ENCODE measurements around the gene CPNE7. TPM values are rescaled to one million over a fixed set of nuclear protein-coding genes. Genes with fewer than 3 reads are reported as not detected.
"Not testable (repeated sequence)": the region's sequence is repeated elsewhere in the genome, so short reads cannot be mapped to it uniquely, and the experiment has no call there.

The CPNE7 gene
- total RNA-seq, 2 donors from 2014 or later, result 0.18 to 8.9 TPM

GRCh38 chr16:89629827-89630610 lies 54.5 kb downstream of the CPNE7 start:
- WGBS, result 85% methylated on average over 14 of the region's 17 CpGs
- TF ChIP-seq POLR2A (IDR thresholded peaks at IDR 0.05) (no peak), POLR2AphosphoS5 (IDR thresholded peaks at IDR 0.05) (no peak), CTCF (IDR thresholded peaks at IDR 0.05) (no peak)
- no peak for DNase-seq (ENCODE audit: low spot score)
- Histone ChIP-seq H3K36me3 (no peaks in the 10 kb centered on the region), H3K27ac (no peak overlapping the region), H3K9me3 (no peaks in the 10 kb centered on the region), H3K4me1 (replicated peaks) (no peaks in the 10 kb centered on the region), H3K27me3 (replicated peaks; ENCODE audit: insufficient read depth) (no peaks in the 10 kb centered on the region), H3K4me3 (no peak overlapping the region)
- intact Hi-C loops (cut with DNase I), result no loop called here

- H3K27me3 ChIP-seq (replicated peaks; ENCODE audit: insufficient read depth), result no peaks in the 10 kb centered on the region
- no peaks in the 10 kb centered on the region for H3K9me3 ChIP-seq
- DNase-seq (ENCODE audit: low spot score), result no peak
- no peaks in the 10 kb centered on the region for H3K4me1 ChIP-seq (replicated peaks)
- no peak overlapping the region for H3K27ac ChIP-seq
- no peaks in the 10 kb centered on the region for H3K36me3 ChIP-seq
- no peak for TF ChIP-seq CTCF (IDR thresholded peaks at IDR 0.05)
- no peak for TF ChIP-seq POLR2AphosphoS5 (IDR thresholded peaks at IDR 0.05)
- no peak for TF ChIP-seq POLR2A (IDR thresholded peaks at IDR 0.05)
- 54% methylated on average over 19 of the region's 19 CpGs for WGBS
- H3K4me3 ChIP-seq, result no peak overlapping the region
- intact Hi-C loops (cut with DNase I), result no loop called here
Observed at GRCh38 chr16:89633064-89633631, 57.6 kb downstream of the CPNE7 start.

GRCh38 chr16:89634463-89635385 lies 59.2 kb downstream of the CPNE7 start:
- DNase-seq (ENCODE audit: low spot score); H3K4me1 ChIP-seq (replicated peaks); intact Hi-C loops (cut with DNase I); H3K27me3 ChIP-seq (replicated peaks; ENCODE audit: insufficient read depth); H3K27ac ChIP-seq; H3K36me3 ChIP-seq; H3K4me3 ChIP-seq; H3K9me3 ChIP-seq: not testable (repeated sequence)
- WGBS, result 55% methylated on average over 2 of the region's 2 CpGs

GRCh38 chr16:89636663-89637062 lies 61.1 kb downstream of the CPNE7 start:
- Histone ChIP-seq H3K4me3 (no peak overlapping the region), H3K36me3 (no peaks in the 10 kb centered on the region), H3K4me1 (replicated peaks) (no peaks in the 10 kb centered on the region), H3K9me3 (no peaks in the 10 kb centered on the region), H3K27me3 (replicated peaks; ENCODE audit: insufficient read depth) (no peaks in the 10 kb centered on the region), H3K27ac (no peak overlapping the region)
- TF ChIP-seq CTCF (IDR thresholded peaks at IDR 0.05), result no peak
- TF ChIP-seq POLR2A (IDR thresholded peaks at IDR 0.05), result no peak
- no peak for TF ChIP-seq POLR2AphosphoS5 (IDR thresholded peaks at IDR 0.05)
- no peak for DNase-seq (ENCODE audit: low spot score)
- whole genome bisulfite sequencing, result 80% methylated on average over 12 of the region's 12 CpGs
- intact Hi-C loops (cut with DNase I), result no loop called here

GRCh38 chr16:89637379-89637778 lies 61.8 kb downstream of the CPNE7 start:
- 71% methylated on average over 10 of the region's 10 CpGs for WGBS
- Histone ChIP-seq H3K4me3 (no peak overlapping the region), H3K36me3 (no peaks in the 10 kb centered on the region), H3K9me3 (no peaks in the 10 kb centered on the region), H3K4me1 (replicated peaks) (no peaks in the 10 kb centered on the region), H3K27ac (no peak overlapping the region), H3K27me3 (replicated peaks; ENCODE audit: insufficient read depth) (no peaks in the 10 kb centered on the region)
- no peak for TF ChIP-seq POLR2AphosphoS5 (IDR thresholded peaks at IDR 0.05)
- no peak for TF ChIP-seq POLR2A (IDR thresholded peaks at IDR 0.05)
- no peak for TF ChIP-seq CTCF (IDR thresholded peaks at IDR 0.05)
- intact Hi-C loops (cut with DNase I), result no loop called here
- DNase-seq (ENCODE audit: low spot score), result no peak
